ENCODE measurements around the gene LIN28B. TPM values are rescaled to one million over a fixed set of nuclear protein-coding genes. Genes with fewer than 3 reads are reported as not detected.

The LIN28B gene
- total RNA-seq, 4 donors from 2014 or later: 0.14 TPM; not detected in 3

GRCh38 chr6:104928141-104928540 lies 28.8 kb upstream of the LIN28B start:
- H3K4me1 ChIP-seq: no peaks in the 10 kb centered on the region
- intact Hi-C loops (cut with DNase I; ENCODE audit: low total_unique reads): no loop called here
- DNase-seq: no peak
- H3K9me3 ChIP-seq: no peaks in the 10 kb centered on the region
- H3K27me3 ChIP-seq: no peaks in the 10 kb centered on the region
- no peaks in the 10 kb centered on the region for H3K36me3 ChIP-seq
- H3K4me3 ChIP-seq: no peak overlapping the region
- H3K27ac ChIP-seq: no peak overlapping the region
- TF ChIP-seq CTCF (IDR thresholded peaks at IDR 0.05) (no peak), POLR2A (IDR thresholded peaks at IDR 0.05) (no peak)

GRCh38 chr6:104929353-104929752 lies 27.6 kb upstream of the LIN28B start:
- Histone ChIP-seq H3K27ac (no peak overlapping the region), H3K9me3 (no peaks in the 10 kb centered on the region), H3K4me1 (no peaks in the 10 kb centered on the region), H3K36me3 (no peaks in the 10 kb centered on the region), H3K4me3 (no peak overlapping the region), H3K27me3 (no peaks in the 10 kb centered on the region)
- intact Hi-C loops (cut with DNase I; ENCODE audit: low total_unique reads): no loop called here
- TF ChIP-seq CTCF (IDR thresholded peaks at IDR 0.05): no peak
- no peak for TF ChIP-seq POLR2A (IDR thresholded peaks at IDR 0.05)
- DNase-seq: no peak

GRCh38 chr6:104930939-104931338 lies 26.0 kb upstream of the LIN28B start:
- intact Hi-C loops (cut with DNase I; ENCODE audit: low total_unique reads): no loop called here
- H3K36me3 ChIP-seq: no peaks in the 10 kb centered on the region
- peaks cover 0 to 4% of the 10 kb centered on the region in 2 donors for H3K27me3 ChIP-seq
- no peak overlapping the region for H3K4me3 ChIP-seq
- TF ChIP-seq CTCF (IDR thresholded peaks at IDR 0.05): no peak
- no peak for TF ChIP-seq POLR2A (IDR thresholded peaks at IDR 0.05)
- DNase-seq: no peak
- H3K4me1 ChIP-seq: no peaks in the 10 kb centered on the region
- no peak overlapping the region for H3K27ac ChIP-seq
- no peaks in the 10 kb centered on the region for H3K9me3 ChIP-seq

GRCh38 chr6:104936766-104937535 lies 20.0 kb upstream of the LIN28B start:
- TF ChIP-seq CTCF (IDR thresholded peaks at IDR 0.05): no peak
- no peak for TF ChIP-seq POLR2A (IDR thresholded peaks at IDR 0.05)
- intact Hi-C loops (cut with DNase I; ENCODE audit: low total_unique reads): no loop called here
- Histone ChIP-seq H3K9me3 (peaks cover 0 to 5% of the 10 kb centered on the region in 2 donors), H3K36me3 (no peaks in the 10 kb centered on the region), H3K27ac (no peak overlapping the region), H3K4me3 (no peak overlapping the region), H3K4me1 (peaks cover 0 to 6% of the 10 kb centered on the region in 2 donors), H3K27me3 (peaks cover 0 to 17% of the 10 kb centered on the region in 2 donors)
- DNase-seq: no peak

- Histone ChIP-seq H3K9me3 (peaks cover 0 to 5% of the 10 kb centered on the region in 2 donors), H3K27ac (no peak overlapping the region), H3K36me3 (no peaks in the 10 kb centered on the region), H3K27me3 (peaks cover 0 to 45% of the 10 kb centered on the region in 2 donors), H3K4me3 (no peak overlapping the region), H3K4me1 (peaks cover 0 to 6% of the 10 kb centered on the region in 2 donors)
- intact Hi-C loops (cut with DNase I; ENCODE audit: low total_unique reads): no loop called here
- TF ChIP-seq CTCF (IDR thresholded peaks at IDR 0.05) (no peak), POLR2A (IDR thresholded peaks at IDR 0.05) (no peak)
- DNase-seq: no peak
These were observed 16.5 kb upstream of the LIN28B start for GRCh38 chr6:104940238-104940892.
